ENCODE measurements around the gene RSU1. TPM values are rescaled to one million over a fixed set of nuclear protein-coding genes. Genes with fewer than 3 reads are reported as not detected.

The RSU1 gene
- total RNA-seq, 1 donor from 2014 or later: 75.3 TPM

DNA sequence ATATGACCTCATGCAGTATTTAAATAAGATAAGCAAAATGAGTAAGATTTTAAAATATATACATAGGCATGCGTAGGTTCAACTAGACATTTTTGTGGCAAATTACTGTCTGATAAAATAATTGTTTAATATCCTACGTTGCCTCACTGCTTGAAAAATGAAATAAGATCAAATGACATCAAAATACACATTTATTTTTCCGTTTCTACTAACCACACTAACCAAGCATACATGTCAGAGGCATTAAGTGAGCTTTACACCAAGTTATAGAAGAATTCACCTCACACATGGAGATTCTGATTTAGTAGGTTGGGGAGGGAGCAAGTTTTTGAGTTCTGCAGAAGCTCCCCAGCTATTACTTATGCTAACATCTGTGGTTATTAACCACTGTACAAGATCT lies 66.8 kb downstream of the RSU1 start:
- no peaks in the 10 kb centered on the region for H3K36me3 ChIP-seq (ENCODE audit: control insufficient read depth, insufficient read depth, low read length)
- TF ChIP-seq, protein P1, sequence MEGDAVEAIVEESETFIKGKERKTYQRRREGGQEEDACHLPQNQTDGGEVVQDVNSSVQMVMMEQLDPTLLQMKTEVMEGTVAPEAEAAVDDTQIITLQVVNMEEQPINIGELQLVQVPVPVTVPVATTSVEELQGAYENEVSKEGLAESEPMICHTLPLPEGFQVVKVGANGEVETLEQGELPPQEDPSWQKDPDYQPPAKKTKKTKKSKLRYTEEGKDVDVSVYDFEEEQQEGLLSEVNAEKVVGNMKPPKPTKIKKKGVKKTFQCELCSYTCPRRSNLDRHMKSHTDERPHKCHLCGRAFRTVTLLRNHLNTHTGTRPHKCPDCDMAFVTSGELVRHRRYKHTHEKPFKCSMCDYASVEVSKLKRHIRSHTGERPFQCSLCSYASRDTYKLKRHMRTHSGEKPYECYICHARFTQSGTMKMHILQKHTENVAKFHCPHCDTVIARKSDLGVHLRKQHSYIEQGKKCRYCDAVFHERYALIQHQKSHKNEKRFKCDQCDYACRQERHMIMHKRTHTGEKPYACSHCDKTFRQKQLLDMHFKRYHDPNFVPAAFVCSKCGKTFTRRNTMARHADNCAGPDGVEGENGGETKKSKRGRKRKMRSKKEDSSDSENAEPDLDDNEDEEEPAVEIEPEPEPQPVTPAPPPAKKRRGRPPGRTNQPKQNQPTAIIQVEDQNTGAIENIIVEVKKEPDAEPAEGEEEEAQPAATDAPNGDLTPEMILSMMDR (IDR thresholded peaks at IDR 0.05; ENCODE audit: insufficient read depth, low read length, poor library complexity, severe bottlenecking): no peak
- H3K4me3 ChIP-seq (ENCODE audit: low read depth, low read length): no peak overlapping the region
- no peaks in the 10 kb centered on the region for H3K27me3 ChIP-seq (ENCODE audit: control insufficient read depth, insufficient read depth, low read length)
- DNase-seq (ENCODE audit: low read depth): no peak

DNA sequence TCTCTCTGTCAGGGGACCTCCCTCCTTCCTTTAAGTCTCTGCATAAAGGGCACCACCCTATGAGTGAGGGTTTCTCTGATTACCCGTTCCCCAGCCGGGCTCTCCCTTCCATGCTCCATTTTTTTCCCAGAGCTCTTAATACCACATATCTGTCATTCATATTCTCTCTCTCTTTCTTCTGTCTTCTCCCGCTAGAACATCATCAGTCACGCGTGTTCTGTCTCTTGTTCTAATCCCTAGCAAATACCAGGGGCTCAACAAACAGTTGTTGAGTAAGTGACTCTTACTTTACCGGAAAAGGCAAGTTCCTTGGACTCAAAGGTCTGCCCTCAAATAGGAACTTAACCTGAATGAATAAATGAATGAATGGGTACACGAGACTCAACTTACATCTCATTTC lies 68.5 kb downstream of the RSU1 start:
- Histone ChIP-seq H3K27me3 (ENCODE audit: control insufficient read depth, insufficient read depth, low read length) (no peaks in the 10 kb centered on the region), H3K4me3 (ENCODE audit: low read depth, low read length) (no peak overlapping the region), H3K36me3 (ENCODE audit: control insufficient read depth, insufficient read depth, low read length) (no peaks in the 10 kb centered on the region)
- DNase-seq (ENCODE audit: low read depth): no peak
- TF ChIP-seq, protein P1 (IDR thresholded peaks at IDR 0.05; ENCODE audit: insufficient read depth, low read length, poor library complexity, severe bottlenecking): no peak

DNA sequence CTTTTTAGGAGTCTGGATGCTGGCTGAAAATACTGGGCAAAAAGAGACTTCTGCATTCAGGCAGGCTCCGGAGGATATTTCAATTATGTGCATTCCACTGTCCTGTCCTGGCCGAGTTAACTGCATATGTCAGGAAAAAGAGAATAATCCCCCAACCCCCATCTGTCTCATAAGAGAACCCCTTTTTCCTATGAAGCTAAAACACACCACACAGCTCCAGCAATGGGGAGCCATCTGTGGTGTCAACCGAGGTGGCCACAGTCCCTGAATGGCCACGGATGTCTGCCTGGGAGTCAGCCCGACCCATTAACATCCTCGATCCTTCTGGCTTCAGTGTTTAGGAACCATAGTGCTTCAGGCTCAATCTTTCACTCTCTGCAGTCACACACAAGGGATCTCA lies 70.4 kb downstream of the RSU1 start:
- Histone ChIP-seq H3K36me3 (ENCODE audit: control insufficient read depth, insufficient read depth, low read length) (no peaks in the 10 kb centered on the region), H3K27me3 (ENCODE audit: control insufficient read depth, insufficient read depth, low read length) (no peaks in the 10 kb centered on the region)
- TF ChIP-seq, protein P1 (IDR thresholded peaks at IDR 0.05; ENCODE audit: insufficient read depth, low read length, poor library complexity, severe bottlenecking): no peak

DNA sequence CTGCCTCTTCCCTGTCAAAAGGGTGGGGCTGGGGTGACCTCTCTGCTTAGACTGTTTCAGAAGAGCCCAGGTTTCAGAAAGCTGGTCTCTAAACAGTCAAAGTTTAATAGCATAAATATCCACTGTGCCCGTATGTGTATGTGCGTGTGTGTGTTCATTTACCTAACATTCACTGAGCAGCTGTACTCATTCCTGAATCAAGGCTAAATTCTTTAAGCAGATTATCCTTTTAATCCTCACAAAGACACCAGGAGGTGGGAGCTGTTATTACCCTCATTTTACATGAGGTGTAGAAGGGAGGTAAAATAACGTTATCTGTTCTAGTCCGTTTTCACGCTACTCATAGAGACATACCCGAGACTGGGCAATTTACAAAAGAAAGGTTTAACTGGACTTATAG lies 72.2 kb downstream of the RSU1 start:
- Histone ChIP-seq H3K27me3 (ENCODE audit: control insufficient read depth, insufficient read depth, low read length) (no peaks in the 10 kb centered on the region), H3K36me3 (ENCODE audit: control insufficient read depth, insufficient read depth, low read length) (no peaks in the 10 kb centered on the region), H3K4me3 (ENCODE audit: low read depth, low read length) (no peak overlapping the region)
- TF ChIP-seq, protein P1 (IDR thresholded peaks at IDR 0.05; ENCODE audit: insufficient read depth, low read length, poor library complexity, severe bottlenecking): no peak
- DNase-seq (ENCODE audit: low read depth): no peak

More for the DNA sequence above, 70.4 kb downstream of the RSU1 start:
- no peak overlapping the region for H3K4me3 ChIP-seq (ENCODE audit: low read depth, low read length)
- DNase-seq (ENCODE audit: low read depth): no peak

DNA sequence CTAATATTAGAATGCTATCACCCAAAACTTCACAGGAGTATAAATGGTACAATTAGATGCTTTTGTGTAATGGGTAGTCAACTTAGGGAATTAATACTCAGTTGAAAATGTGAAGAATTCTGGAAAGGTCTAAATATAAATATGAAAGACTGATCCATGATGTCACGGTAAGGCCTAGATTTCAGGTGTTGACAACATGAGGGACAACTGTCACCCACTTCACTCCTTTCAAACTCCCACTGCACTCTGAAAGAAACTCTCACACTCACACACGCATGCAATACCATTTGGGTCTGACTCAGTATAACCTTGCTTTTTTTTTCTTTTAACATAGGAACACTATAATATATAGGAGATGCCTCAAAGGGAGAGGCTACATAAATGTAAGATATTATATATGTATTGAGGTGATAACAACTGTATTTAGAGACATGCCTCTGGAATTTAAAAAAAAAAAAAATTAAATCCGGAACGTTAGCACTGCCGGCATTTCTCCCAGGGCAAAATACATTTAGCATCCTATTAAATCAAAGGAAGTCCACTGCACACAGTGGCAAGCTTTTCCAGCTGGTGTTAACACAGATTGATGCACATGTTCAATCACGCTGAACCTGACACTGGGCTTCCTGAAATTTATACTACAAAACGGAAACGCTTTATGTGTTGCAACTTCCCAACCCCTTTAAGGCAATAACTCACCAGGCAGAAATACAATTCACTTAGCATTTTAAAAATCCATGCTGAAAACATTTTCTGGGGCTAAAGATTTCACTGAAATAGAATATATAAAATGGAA lies 74.9 kb downstream of the RSU1 start:
- Histone ChIP-seq H3K27me3 (ENCODE audit: control insufficient read depth, insufficient read depth, low read length) (no peaks in the 10 kb centered on the region), H3K36me3 (ENCODE audit: control insufficient read depth, insufficient read depth, low read length) (no peaks in the 10 kb centered on the region), H3K4me3 (ENCODE audit: low read depth, low read length) (no peak overlapping the region)
- TF ChIP-seq, protein P1 (IDR thresholded peaks at IDR 0.05; ENCODE audit: insufficient read depth, low read length, poor library complexity, severe bottlenecking): no peak
- no peak for DNase-seq (ENCODE audit: low read depth)

DNA sequence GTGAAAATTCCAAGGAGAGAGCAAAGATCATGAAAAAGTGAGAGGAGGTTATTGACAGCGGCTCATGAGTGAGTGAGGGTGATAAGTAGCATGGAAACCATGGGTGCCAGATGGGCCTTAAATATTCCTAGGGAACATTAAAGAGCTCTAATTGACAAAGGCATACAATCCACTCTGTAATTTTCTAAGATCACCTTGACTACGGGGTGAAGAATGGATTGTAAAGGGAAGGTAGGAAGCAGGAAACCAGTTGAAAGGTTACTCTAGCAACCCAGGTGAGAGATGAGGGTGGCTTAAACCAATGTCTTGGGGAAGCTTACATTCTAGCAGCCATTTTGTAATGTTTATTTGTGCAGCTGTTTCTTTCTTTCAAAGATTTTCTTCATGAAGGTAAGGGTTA lies 75.7 kb downstream of the RSU1 start:
- Histone ChIP-seq H3K4me3 (ENCODE audit: low read depth, low read length) (no peak overlapping the region), H3K36me3 (ENCODE audit: control insufficient read depth, insufficient read depth, low read length) (no peaks in the 10 kb centered on the region), H3K27me3 (ENCODE audit: control insufficient read depth, insufficient read depth, low read length) (no peaks in the 10 kb centered on the region)
- TF ChIP-seq, protein P1 (IDR thresholded peaks at IDR 0.05; ENCODE audit: insufficient read depth, low read length, poor library complexity, severe bottlenecking): no peak
- no peak for DNase-seq (ENCODE audit: low read depth)
